GM23248 (cell line): Measurements from ENCODE around the gene PLEKHG5.

ENCODE experiments used
- EZH2 ChIP-seq: fragments of 200-600 bp; sonication (generic); IDR thresholded peaks from 2 replicates; pipeline ENCODE4 v1.6.1; 2018; ENCODE audit warnings: antibody characterized with exemption, mild to moderate bottlenecking; ENCODE audit not compliant: insufficient read depth, poor library complexity, severe bottlenecking
- EZH2phosphoT487 ChIP-seq: fragments of 200-600 bp; sonication (generic); IDR thresholded peaks from 2 replicates; pipeline ENCODE4 v1.6.1; 2018; ENCODE audit warnings: antibody characterized with exemption, moderate library complexity, mild to moderate bottlenecking, low read depth; ENCODE audit not compliant: insufficient read depth

DNA sequence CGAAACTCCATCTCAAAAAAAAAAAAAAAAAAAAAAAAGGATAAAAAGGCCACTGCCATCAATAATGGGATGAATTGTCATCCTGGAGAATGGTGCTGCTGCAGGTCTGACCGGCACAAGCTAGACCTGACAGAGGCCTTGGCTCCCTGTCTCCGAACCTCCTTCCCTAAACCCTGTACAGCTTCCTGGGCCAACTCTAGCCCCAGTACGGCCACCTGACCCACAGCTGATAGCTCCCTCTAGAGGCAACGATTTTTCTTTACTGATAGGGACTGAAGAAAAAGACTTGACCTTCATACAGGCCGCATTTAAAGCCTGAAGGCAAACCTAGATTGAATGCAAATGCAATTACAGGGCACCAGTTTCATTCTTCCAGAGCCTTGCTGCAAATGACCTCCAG is 32.1 kb upstream of the PLEKHG5 start:
- TF ChIP-seq EZH2 (no peak), EZH2phosphoT487 (no peak)
